SK-N-SH treated with all-trans-retinoic acid at 6 μM for 48 hours (cell line): ENCODE data around the gene LEMD3.

ENCODE experiments used
- GLIS3 ChIP-seq: fragments of 250-450 bp; sonication (Bioruptor Pico); IDR thresholded peaks from 2 replicates; pipeline ENCODE4 v1.5.0; 2020; ENCODE audit warnings: mild to moderate bottlenecking, moderate library complexity
- ISL1 ChIP-seq: fragments of 250-450 bp; sonication (Bioruptor Pico); IDR thresholded peaks from 2 replicates; pipeline ENCODE4 v2.1.2; 2022; ENCODE audit warnings: mild to moderate bottlenecking, moderate library complexity
- PATZ1 ChIP-seq: fragments of 250-450 bp; sonication (Bioruptor Pico); IDR thresholded peaks from 2 replicates; pipeline ENCODE4 v1.8.0; 2020; ENCODE audit warnings: mild to moderate bottlenecking, moderate library complexity, borderline replicate concordance
- PPARA ChIP-seq: fragments of 250-450 bp; sonication (Bioruptor Pico); IDR thresholded peaks from 2 replicates; pipeline ENCODE4 v1.5.0; 2020; ENCODE audit warnings: mild to moderate bottlenecking, borderline replicate concordance
- RARB ChIP-seq: fragments of 250-450 bp; sonication (Bioruptor Pico); IDR thresholded peaks from 2 replicates; pipeline ENCODE4 v1.8.0; 2021; ENCODE audit warnings: mild to moderate bottlenecking, moderate library complexity
- SNAI2 ChIP-seq: fragments of 250-450 bp; sonication (Bioruptor Pico); IDR thresholded peaks from 2 replicates; pipeline ENCODE4 v1.5.0; 2020; ENCODE audit warnings: mild to moderate bottlenecking, moderate library complexity
- TCF4 ChIP-seq: fragments of 250-450 bp; sonication (Bioruptor Pico); IDR thresholded peaks from 2 replicates; pipeline ENCODE4 v1.8.0; 2021; ENCODE audit warnings: mild to moderate bottlenecking, moderate library complexity, borderline replicate concordance
- TSHZ2 ChIP-seq: fragments of 250-450 bp; sonication (Bioruptor Pico); IDR thresholded peaks from 2 replicates; pipeline ENCODE4 v1.5.0; 2020; ENCODE audit warnings: mild to moderate bottlenecking, moderate library complexity
- ZC3H10 ChIP-seq: fragments of 250-450 bp; sonication (Bioruptor Pico); IDR thresholded peaks from 2 replicates; pipeline ENCODE4 v1.5.1; 2021; ENCODE audit warnings: mild to moderate bottlenecking, moderate library complexity
- ZFP30 ChIP-seq: fragments of 450-650 bp; formaldehyde crosslinking; IDR thresholded peaks from 2 replicates; pipeline ENCODE4 v1.5.0; 2022; ENCODE audit warnings: mild to moderate bottlenecking, moderate library complexity
- ZNF8 ChIP-seq: fragments of 450-650 bp; formaldehyde crosslinking; IDR thresholded peaks from 2 replicates; pipeline ENCODE4 v1.5.0; 2020; ENCODE audit warnings: mild to moderate bottlenecking, moderate library complexity
- TF ChIP-seq, protein P1 (sequence below): fragments of 250-450 bp; sonication (Bioruptor Pico); IDR thresholded peaks from 2 replicates; pipeline ENCODE4 v1.5.1; 2020; ENCODE audit warnings: low read depth, mild to moderate bottlenecking, moderate library complexity

- TF ChIP-seq ZFP30 (no peak), PATZ1 (CRISPR knock-in tag) (no peak), SNAI2 (CRISPR knock-in tag) (no peak), ZC3H10 (CRISPR knock-in tag) (no peak), TSHZ2 (CRISPR knock-in tag) (no peak), TCF4 (CRISPR knock-in tag) (no peak), GLIS3 (CRISPR knock-in tag) (no peak), ISL1 (no peak), RARB (CRISPR knock-in tag) (no peak), PPARA (CRISPR knock-in tag) (no peak), ZNF8 (CRISPR knock-in tag) (no peak)
- TF ChIP-seq, protein P1, sequence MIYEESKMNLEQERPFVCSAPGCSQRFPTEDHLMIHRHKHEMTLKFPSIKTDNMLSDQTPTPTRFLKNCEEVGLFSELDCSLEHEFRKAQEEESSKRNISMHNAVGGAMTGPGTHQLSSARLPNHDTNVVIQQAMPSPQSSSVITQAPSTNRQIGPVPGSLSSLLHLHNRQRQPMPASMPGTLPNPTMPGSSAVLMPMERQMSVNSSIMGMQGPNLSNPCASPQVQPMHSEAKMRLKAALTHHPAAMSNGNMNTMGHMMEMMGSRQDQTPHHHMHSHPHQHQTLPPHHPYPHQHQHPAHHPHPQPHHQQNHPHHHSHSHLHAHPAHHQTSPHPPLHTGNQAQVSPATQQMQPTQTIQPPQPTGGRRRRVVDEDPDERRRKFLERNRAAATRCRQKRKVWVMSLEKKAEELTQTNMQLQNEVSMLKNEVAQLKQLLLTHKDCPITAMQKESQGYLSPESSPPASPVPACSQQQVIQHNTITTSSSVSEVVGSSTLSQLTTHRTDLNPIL (CRISPR knock-in tag) = no peak
Measured at GRCh38 chr12:65263777-65264176, 94.4 kb downstream of the LEMD3 start.
